ENCODE measurements around the gene DNER. TPM values are rescaled to one million over a fixed set of nuclear protein-coding genes. Genes with fewer than 3 reads are reported as not detected.

The DNER gene
- total and polyA plus RNA-seq, 2 donors (not counting 3 experiments of a cell fraction or from before 2014, with no cell fraction given), result 0.01 TPM; not detected in 1

DNA sequence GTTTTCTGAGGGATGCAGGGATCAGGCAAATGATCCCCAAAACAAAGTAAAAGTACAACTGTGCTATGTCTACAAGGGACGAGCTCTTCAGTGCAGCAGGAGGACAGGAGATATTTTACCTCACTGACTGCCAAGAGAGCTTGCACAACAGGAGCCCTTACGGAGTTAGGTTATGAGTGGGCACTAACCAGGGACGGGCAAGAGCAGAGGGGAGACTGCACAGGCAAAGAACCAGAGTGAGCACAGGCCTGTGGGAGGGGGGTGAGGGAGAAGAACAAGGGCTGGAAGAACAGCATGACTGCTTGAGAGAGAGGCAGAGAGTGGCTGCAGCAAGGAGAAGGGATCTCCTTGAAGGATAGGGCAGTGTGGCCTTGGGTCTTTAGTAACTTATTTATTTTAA, 342.1 kb downstream of the DNER start:
- Histone ChIP-seq H3K4me1 (ENCODE audit: control insufficient read depth, extremely low read depth, insufficient read depth, low read length) (no peaks in the 10 kb centered on the region), H3K4me2 (ENCODE audit: insufficient read depth, low read length) (no peak overlapping the region), H3K9me1 (replicated peaks; ENCODE audit: control insufficient read depth, extremely low read depth, insufficient read depth, low read length) (no peaks in the 10 kb centered on the region), H4K20me1 (replicated peaks; ENCODE audit: control insufficient read depth, extremely low read depth, insufficient read depth, low read length) (no peaks in the 10 kb centered on the region), H3K9ac (replicated peaks; ENCODE audit: extremely low read depth, insufficient read depth, low read length) (no peak overlapping the region), H3K9me3 (replicated peaks; ENCODE audit: control insufficient read depth, insufficient read depth, low read length) (no peaks in the 10 kb centered on the region), H3K4me3 (replicated peaks in 1 of 3; ENCODE audit: insufficient read depth in 1 of 3, low read depth in 1 of 3, low read length in 3 of 3) (no peak overlapping the region), H3K27me3 (ENCODE audit: control insufficient read depth in 2 of 2, insufficient read depth in 2 of 2, low read length in 2 of 2) (no peaks in the 10 kb centered on the region), H3K36me3 (ENCODE audit: control insufficient read depth in 2 of 2, extremely low read depth in 1 of 2, insufficient read depth in 2 of 2, low read length in 2 of 2) (no peaks in the 10 kb centered on the region), H3K79me2 (ENCODE audit: control insufficient read depth, insufficient read depth, low read length) (no peaks in the 10 kb centered on the region), H2AFZ (ENCODE audit: low read depth, low read length) (no peak overlapping the region), H3K27ac (ENCODE audit: insufficient read depth, low read depth, low read length) (no peak overlapping the region)
- ChIA-PET CTCF (no interaction called here), POLR2A (no interaction called here)
- DNase-seq (ENCODE audit: low read depth, low spot score), result no peak
- TF ChIP-seq GATA2 (IDR thresholded peaks at IDR 0.05; ENCODE audit: insufficient read depth, insufficient read length, low read depth, low read length) (no peak), MYC (IDR thresholded peaks at IDR 0.05; ENCODE audit: low read depth, low read length) (no peak), POLR2AphosphoS5 (IDR thresholded peaks at IDR 0.05; ENCODE audit: insufficient read depth, low read depth, low read length) (no peak), JUN (IDR thresholded peaks at IDR 0.05; ENCODE audit: borderline replicate concordance, insufficient read depth, insufficient read length, low read depth) (no peak), POLR2A (IDR thresholded peaks at IDR 0.05; ENCODE audit: low read depth, low read length) (no peak), EZH2 (IDR thresholded peaks at IDR 0.05; ENCODE audit: borderline replicate concordance, low read depth, low read length, severe bottlenecking) (no peak), FOS (IDR thresholded peaks at IDR 0.05; ENCODE audit: borderline replicate concordance, insufficient read depth, low read length) (no peak)
- TF ChIP-seq, protein P1, sequence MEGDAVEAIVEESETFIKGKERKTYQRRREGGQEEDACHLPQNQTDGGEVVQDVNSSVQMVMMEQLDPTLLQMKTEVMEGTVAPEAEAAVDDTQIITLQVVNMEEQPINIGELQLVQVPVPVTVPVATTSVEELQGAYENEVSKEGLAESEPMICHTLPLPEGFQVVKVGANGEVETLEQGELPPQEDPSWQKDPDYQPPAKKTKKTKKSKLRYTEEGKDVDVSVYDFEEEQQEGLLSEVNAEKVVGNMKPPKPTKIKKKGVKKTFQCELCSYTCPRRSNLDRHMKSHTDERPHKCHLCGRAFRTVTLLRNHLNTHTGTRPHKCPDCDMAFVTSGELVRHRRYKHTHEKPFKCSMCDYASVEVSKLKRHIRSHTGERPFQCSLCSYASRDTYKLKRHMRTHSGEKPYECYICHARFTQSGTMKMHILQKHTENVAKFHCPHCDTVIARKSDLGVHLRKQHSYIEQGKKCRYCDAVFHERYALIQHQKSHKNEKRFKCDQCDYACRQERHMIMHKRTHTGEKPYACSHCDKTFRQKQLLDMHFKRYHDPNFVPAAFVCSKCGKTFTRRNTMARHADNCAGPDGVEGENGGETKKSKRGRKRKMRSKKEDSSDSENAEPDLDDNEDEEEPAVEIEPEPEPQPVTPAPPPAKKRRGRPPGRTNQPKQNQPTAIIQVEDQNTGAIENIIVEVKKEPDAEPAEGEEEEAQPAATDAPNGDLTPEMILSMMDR (IDR thresholded peaks at IDR 0.05; ENCODE audit: extremely low read depth in 1 of 2, insufficient read depth in 1 of 2, low read depth in 1 of 2, low read length in 2 of 2), result no peak
- TF ChIP-seq, protein P2, sequence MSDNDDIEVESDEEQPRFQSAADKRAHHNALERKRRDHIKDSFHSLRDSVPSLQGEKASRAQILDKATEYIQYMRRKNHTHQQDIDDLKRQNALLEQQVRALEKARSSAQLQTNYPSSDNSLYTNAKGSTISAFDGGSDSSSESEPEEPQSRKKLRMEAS (IDR thresholded peaks at IDR 0.05; ENCODE audit: insufficient read depth, insufficient read length), result no peak
- BruUV-seq (replicated peaks), result no TSS peak
- intact Hi-C loops (cut with micrococcal nuclease) (no loop called here), dilution Hi-C loops (cut with MboI; ENCODE audit: extremely low pct_ligation_motif_present, low sequenced_read_pairs) (no loop called here)
- FAIRE-seq, result no peak
